BJ (cell line): Measurements from ENCODE around the gene NECTIN1. TPM values are rescaled to one million over a fixed set of nuclear protein-coding genes. Genes with fewer than 3 reads are reported as not detected.
A peak's percentile ranks its signal among the peaks of the same experiment; 100 is the strongest.

ENCODE experiments used
- CTCF ChIA-PET: fragments of 350-600 bp; formaldehyde crosslinking; extraction: SDS; loops from one replicate; lab custom pipeline; 2021; ENCODE audit warnings: antibody characterized with exemption, inconsistent platforms; lab: Yijun Ruan, JAX
- POLR2A ChIA-PET: fragments of 300-600 bp; sonication (Branson Sonifier 250); formaldehyde crosslinking; extraction: SDS; loops from one replicate; lab custom pipeline; 2021; ENCODE audit warnings: antibody characterized with exemption; lab: Charles Lee
- DNase-seq: peaks from one replicate; pipeline ENCODE4 v3.0.0-alpha.2; 2011; ENCODE audit warnings: low read depth
- H3K27me3 ChIP-seq: 2 replicates; pipeline ENCODE4 v1.6.0; 2011; ENCODE audit warnings: low read length; ENCODE audit not compliant: control insufficient read depth, insufficient read depth
- H3K36me3 ChIP-seq: 2 replicates; pipeline ENCODE4 v1.5.1; 2011; ENCODE audit warnings: low read length; ENCODE audit not compliant: control insufficient read depth, insufficient read depth
- H3K4me3 ChIP-seq: 2 replicates; pipeline ENCODE4 v1.5.1; 2011; ENCODE audit warnings: low read depth, mild to moderate bottlenecking, control low read depth, low read length
- CTCF ChIP-seq: IDR thresholded peaks from 2 replicates; pipeline ENCODE4 v1.5.1; 2011; ENCODE audit warnings: low read depth, mild to moderate bottlenecking, control low read depth, inconsistent platforms, low read length, moderate library complexity; ENCODE audit not compliant: insufficient read depth
- polyA plus RNA-seq: library from polyadenylated mRNA; depleted of rRNA; stranded (reverse); fragments of >200 nt; gene quantifications from 2 replicates; pipeline ENCODE4 v1.2.3, GENCODE V29; 2011

The NECTIN1 gene
- polyA plus RNA-seq, 1 experiment: 3.0 TPM

- ChIA-PET POLR2A (no interaction called here), CTCF (interaction anchor here (1.6 to 4.1 kb wide), 2 partner anchors 58 to 437 kb away, joined by 4 to 19 read pairs; partner anchors contain the start of gene NECTIN1)
- H3K36me3 ChIP-seq: no peaks in the 10 kb centered on the region
- no peak for TF ChIP-seq CTCF
- H3K4me3 ChIP-seq: no peak overlapping the region
- H3K27me3 ChIP-seq: no peaks in the 10 kb centered on the region
- peak; percentile 1 for DNase-seq
Measured at GRCh38 chr11:119671051-119671450, 57.9 kb downstream of the NECTIN1 start.

- ChIA-PET CTCF (interaction anchor here (0.6 to 4.1 kb wide), 5 partner anchors 57 to 439 kb away, joined by 3 to 19 read pairs (median 4); partner anchors contain the start of gene NECTIN1), POLR2A (interaction anchor here (0.6 kb wide), 1 partner anchor 425 kb away, joined by 4 read pairs; no protein-coding TSS in a partner anchor)
- H3K4me3 ChIP-seq: no peak overlapping the region
- H3K36me3 ChIP-seq: no peaks in the 10 kb centered on the region; the same call in 1 of the 2 replicates
- H3K27me3 ChIP-seq: no peaks in the 10 kb centered on the region
- TF ChIP-seq CTCF: no peak
- no peak for DNase-seq
Measured at GRCh38 chr11:119669487-119669886, 59.5 kb downstream of the NECTIN1 start.

GRCh38 chr11:119668676-119669075 is 60.3 kb downstream of the NECTIN1 start:
- ChIA-PET CTCF (interaction anchor here (0.6 to 4.1 kb wide), 6 partner anchors 61 to 440 kb away, joined by 3 to 19 read pairs (median 4); partner anchors contain the start of gene NECTIN1), POLR2A (no interaction called here)
- Histone ChIP-seq H3K27me3 (no peaks in the 10 kb centered on the region), H3K4me3 (no peak overlapping the region), H3K36me3 (no peaks in the 10 kb centered on the region; the same call in 1 of the 2 replicates)
- no peak for TF ChIP-seq CTCF
- no peak for DNase-seq

- peak; percentile 95 for TF ChIP-seq CTCF
- no peaks in the 10 kb centered on the region; the same call in 1 of the 2 replicates for H3K36me3 ChIP-seq
- CTCF ChIA-PET: interaction anchor here (0.8 to 5.8 kb wide), 8 partner anchors 13 to 447 kb away, joined by 3 to 40 read pairs (median 6); partner anchors contain the start of gene NECTIN1
- no peak overlapping the region for H3K4me3 ChIP-seq
- H3K27me3 ChIP-seq: no peaks in the 10 kb centered on the region
- POLR2A ChIA-PET: no interaction called here
- no peak for DNase-seq
Measured at GRCh38 chr11:119666463-119667131, 62.4 kb downstream of the NECTIN1 start.

GRCh38 chr11:119666061-119666460 is 62.9 kb downstream of the NECTIN1 start:
- no peaks in the 10 kb centered on the region for H3K27me3 ChIP-seq
- CTCF ChIA-PET: interaction anchor here (1.1 to 5.8 kb wide), 5 partner anchors 13 to 447 kb away, joined by 5 to 40 read pairs (median 6); partner anchors contain the start of gene NECTIN1
- H3K4me3 ChIP-seq: no peak overlapping the region
- no peaks in the 10 kb centered on the region; the same call in 1 of the 2 replicates for H3K36me3 ChIP-seq
- POLR2A ChIA-PET: no interaction called here
- TF ChIP-seq CTCF: no peak
- DNase-seq: no peak
